Tibial artery (tissue), 4 donors: ENCODE data around the gene CEACAM6.

Experiments used
- DNase-seq, 2 donors: peaks; one replicate each; pipeline ENCODE4 v3.0.0-alpha.2; 2019
- H3K27ac ChIP-seq, 2 donors: fragments of 200-600 bp; sonication (generic) in 1 of 2; 1 replicate in 1 of 2; 2 replicates in 1 of 2; pipeline ENCODE4 v1.5.1; 2018 to 2019; ENCODE audit warnings: mild to moderate bottlenecking in 1 of 2
- H3K27me3 ChIP-seq, 2 donors: fragments of 200-600 bp; sonication (generic) in 1 of 2; one replicate each; pipeline versions ENCODE4 v1.5.1 to v1.6.0; 2016 to 2019
- H3K36me3 ChIP-seq, 3 donors: fragments of 200-600 bp; sonication (generic) in 2 of 3; one replicate each; pipeline ENCODE4 v1.5.1; 2016 to 2019; ENCODE audit warnings: mild to moderate bottlenecking in 2 of 3
- H3K4me1 ChIP-seq, 4 donors: fragments of 200-600 bp; sonication (generic) in 2 of 4; 1 replicate in 3 of 4; 2 replicates in 1 of 4; pipeline ENCODE4 v1.5.1; 2016 to 2019
- H3K4me3 ChIP-seq, 2 donors: fragments of 200-600 bp; sonication (generic) in 1 of 2; 1 replicate in 1 of 2; 2 replicates in 1 of 2; pipeline ENCODE4 v1.5.1; 2018 to 2019; ENCODE audit warnings: mild to moderate bottlenecking in 2 of 2
- H3K9me3 ChIP-seq, 3 donors: fragments of 200-600 bp; sonication (generic) in 1 of 3; one replicate each; pipeline ENCODE4 v1.5.1; 2016 to 2019
- intact Hi-C: fragments of 100-400 bp; cut with DNase I; formaldehyde crosslinking; loops from one replicate; pipeline ENCODE4 v1.15.0; 2023; ENCODE audit warnings: low total_unique reads
- TF ChIP-seq, protein P1 (sequence below), 2 experiments: fragments of 200-600 bp in 1 of 2; fragments of 450-650 bp in 1 of 2; IDR thresholded peaks; one replicate each; pipeline ENCODE4 v1.5.1; 2017 to 2019; ENCODE audit warnings: antibody characterized with exemption in 2 of 2, mild to moderate bottlenecking in 1 of 2, moderate library complexity in 1 of 2

The CEACAM6 gene

DNA sequence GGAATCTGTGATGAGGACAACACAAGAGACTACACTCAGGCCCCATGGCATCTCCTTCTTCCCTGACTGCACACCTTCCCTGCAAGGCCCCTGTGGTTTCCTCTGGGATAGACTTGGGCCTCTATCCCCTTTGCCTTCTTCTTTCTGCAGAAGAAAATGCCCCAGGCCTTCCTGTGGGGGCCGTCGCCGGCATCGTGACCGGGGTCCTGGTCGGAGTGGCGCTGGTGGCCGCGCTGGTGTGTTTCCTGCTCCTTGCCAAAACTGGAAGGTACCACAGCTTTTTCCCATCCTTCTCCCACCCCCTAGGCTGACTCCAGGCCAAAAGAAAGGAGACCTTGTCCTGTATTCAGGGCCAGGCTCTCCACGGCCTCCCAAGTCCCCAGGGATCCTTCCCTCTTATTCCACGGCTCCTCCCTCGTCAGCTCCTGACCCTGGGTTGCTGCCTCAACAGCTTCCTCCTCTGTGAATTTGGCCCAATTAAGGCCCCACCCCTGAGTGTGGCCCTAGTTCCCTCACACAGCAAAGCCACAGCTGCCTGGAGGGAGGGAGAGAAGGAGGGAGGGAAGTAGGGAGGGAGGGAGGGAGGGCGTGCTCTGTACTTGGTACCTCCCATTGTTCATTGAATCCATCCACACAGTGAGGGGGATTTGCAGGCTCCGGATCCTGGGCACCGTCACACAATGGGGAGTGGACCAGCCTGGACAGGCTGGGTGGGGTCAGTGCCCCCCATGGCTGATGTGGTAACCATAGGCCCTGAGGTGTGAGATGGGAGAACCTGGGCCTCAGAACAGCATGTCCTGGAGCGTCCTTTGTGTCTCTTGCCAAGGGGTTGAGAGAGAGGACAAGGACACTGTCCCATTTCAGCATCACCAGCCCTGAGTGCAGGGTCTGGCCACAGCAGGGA lies 53.6 kb downstream of the CEACAM6 start:
- TF ChIP-seq, protein P1, sequence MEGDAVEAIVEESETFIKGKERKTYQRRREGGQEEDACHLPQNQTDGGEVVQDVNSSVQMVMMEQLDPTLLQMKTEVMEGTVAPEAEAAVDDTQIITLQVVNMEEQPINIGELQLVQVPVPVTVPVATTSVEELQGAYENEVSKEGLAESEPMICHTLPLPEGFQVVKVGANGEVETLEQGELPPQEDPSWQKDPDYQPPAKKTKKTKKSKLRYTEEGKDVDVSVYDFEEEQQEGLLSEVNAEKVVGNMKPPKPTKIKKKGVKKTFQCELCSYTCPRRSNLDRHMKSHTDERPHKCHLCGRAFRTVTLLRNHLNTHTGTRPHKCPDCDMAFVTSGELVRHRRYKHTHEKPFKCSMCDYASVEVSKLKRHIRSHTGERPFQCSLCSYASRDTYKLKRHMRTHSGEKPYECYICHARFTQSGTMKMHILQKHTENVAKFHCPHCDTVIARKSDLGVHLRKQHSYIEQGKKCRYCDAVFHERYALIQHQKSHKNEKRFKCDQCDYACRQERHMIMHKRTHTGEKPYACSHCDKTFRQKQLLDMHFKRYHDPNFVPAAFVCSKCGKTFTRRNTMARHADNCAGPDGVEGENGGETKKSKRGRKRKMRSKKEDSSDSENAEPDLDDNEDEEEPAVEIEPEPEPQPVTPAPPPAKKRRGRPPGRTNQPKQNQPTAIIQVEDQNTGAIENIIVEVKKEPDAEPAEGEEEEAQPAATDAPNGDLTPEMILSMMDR (IDR thresholded peaks at IDR 0.05), result no peak
- DNase-seq, result peak in 1 of 2 donors; percentile 49
- peaks cover 0 to 39% of the 10 kb centered on the region in 2 donors for H3K27me3 ChIP-seq

DNA sequence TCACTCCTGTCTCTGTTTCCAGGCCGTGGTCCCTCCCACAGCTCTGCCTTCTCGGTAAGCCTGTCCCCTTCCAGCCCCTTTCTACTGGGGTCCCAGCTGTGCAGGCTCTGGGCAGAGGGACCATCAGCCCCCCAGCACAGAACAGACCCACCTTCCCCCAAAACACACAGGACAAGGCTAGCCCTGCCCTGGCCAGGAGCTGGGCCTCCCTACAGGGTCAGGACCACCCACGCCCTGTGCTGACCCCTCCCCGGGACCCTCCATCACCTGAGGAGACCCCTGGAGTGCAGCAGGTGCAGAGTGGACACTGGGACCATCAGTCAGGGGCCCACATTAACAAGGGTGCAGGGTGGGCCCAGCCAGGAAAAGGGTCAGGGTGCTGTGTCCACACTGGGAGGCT lies 55.0 kb downstream of the CEACAM6 start:
- Histone ChIP-seq H3K27ac (no peak overlapping the region), H3K4me1 (no peaks in the 10 kb centered on the region), H3K4me3 (no peak overlapping the region), H3K27me3 (peaks cover 0 to 41% of the 10 kb centered on the region in 2 donors), H3K9me3 (no peaks in the 10 kb centered on the region), H3K36me3 (no peaks in the 10 kb centered on the region)
- intact Hi-C loops, result no loop called here
- TF ChIP-seq, protein P1 (IDR thresholded peaks at IDR 0.05), result no peak
- no peak for DNase-seq

More for the DNA sequence above, 53.6 kb downstream of the CEACAM6 start:
- Histone ChIP-seq H3K36me3 (no peaks in the 10 kb centered on the region), H3K4me1 (no peaks in the 10 kb centered on the region), H3K27ac (no peak overlapping the region), H3K9me3 (no peaks in the 10 kb centered on the region), H3K4me3 (no peak overlapping the region)
- intact Hi-C loops, result no loop called here

DNA sequence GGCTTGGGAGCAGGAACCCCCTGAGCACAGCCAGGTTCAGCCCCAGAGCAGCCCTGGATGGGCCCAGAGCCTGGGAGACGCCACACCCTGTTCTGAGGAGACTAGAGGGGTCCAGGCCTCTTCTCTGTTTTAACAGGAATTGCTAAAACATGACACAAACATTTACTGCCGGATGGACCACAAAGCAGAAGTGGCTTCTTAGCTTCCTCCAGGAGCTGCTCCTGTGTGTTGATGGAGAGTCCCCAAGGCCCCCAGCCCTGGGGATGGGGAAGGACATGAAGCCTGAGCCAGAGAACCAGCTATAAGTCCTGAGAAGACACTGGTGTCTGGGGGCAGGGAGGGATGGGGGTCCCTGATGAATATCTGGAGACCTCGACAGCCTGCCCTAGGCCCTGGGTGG lies 55.7 kb downstream of the CEACAM6 start:
- TF ChIP-seq, protein P1 (IDR thresholded peaks at IDR 0.05), result no peak
- no peaks in the 10 kb centered on the region for H3K9me3 ChIP-seq
- H3K36me3 ChIP-seq, result no peaks in the 10 kb centered on the region
- DNase-seq, result peak in 1 of 2 donors; percentile 47
- intact Hi-C loops, result no loop called here
- H3K4me3 ChIP-seq, result no peak overlapping the region
- H3K27me3 ChIP-seq, result peaks cover 0 to 41% of the 10 kb centered on the region in 2 donors
- no peak overlapping the region for H3K27ac ChIP-seq
- no peaks in the 10 kb centered on the region for H3K4me1 ChIP-seq

DNA sequence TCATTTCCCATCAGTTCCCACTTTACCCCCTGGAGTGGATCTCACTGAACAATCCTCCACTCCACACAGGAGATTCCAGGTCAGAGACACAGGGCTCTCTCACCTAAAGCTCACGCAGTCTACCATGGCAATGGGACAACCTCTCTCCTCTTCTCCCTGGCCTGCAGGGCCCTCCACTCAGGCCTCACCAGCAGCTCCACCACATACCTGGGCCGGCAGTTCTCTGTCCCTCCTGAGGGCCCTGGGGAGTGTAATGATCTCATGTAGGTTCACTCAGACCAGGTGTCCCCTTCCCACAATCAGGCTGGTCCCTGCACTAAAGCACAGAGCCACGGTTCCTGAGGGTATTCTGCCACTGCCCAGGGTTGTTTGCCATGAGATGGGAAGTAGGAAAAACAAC lies 56.7 kb downstream of the CEACAM6 start:
- intact Hi-C loops, result no loop called here
- Histone ChIP-seq H3K36me3 (no peaks in the 10 kb centered on the region), H3K4me3 (no peak overlapping the region), H3K27ac (no peak overlapping the region), H3K27me3 (peaks cover 0 to 41% of the 10 kb centered on the region in 2 donors), H3K9me3 (no peaks in the 10 kb centered on the region), H3K4me1 (no peaks in the 10 kb centered on the region)
- TF ChIP-seq, protein P1 (IDR thresholded peaks at IDR 0.05), result no peak
- no peak for DNase-seq

DNA sequence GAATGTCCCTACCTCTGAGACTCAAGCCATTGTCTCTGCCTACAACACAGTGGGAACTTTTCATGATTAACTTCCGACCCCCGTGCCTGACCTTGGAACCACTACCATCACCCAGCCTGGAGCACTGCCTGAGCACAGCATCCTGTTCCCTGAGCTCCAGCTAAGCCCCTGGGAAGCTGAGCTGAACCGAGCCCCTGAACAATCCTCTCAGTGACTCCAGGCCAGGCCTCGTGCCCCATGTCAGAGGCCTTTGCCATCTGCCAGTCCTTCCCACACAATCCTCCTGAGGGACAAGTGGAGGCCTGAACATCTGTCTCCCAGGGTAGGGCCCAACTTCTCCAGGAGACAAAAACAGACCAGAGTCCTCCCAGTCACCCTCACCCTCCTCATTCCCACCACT lies 58.6 kb downstream of the CEACAM6 start:
- Histone ChIP-seq H3K27ac (no peak overlapping the region), H3K9me3 (no peaks in the 10 kb centered on the region), H3K4me1 (no peaks in the 10 kb centered on the region), H3K4me3 (no peak overlapping the region), H3K27me3 (peaks cover 0 to 27% of the 10 kb centered on the region in 2 donors), H3K36me3 (no peaks in the 10 kb centered on the region)
- intact Hi-C loops, result no loop called here
- DNase-seq, result no peak
- TF ChIP-seq, protein P1 (IDR thresholded peaks at IDR 0.05), result no peak
